ENCODE results near the gene GNB1. TPM values are rescaled to one million over a fixed set of nuclear protein-coding genes. Genes with fewer than 3 reads are reported as not detected.

Gene GNB1
- total RNA-seq, 3 donors from 2014 or later (not counting 1 experiment from before 2014, with no cell fraction given): 285 to 304 (median 289) TPM

GRCh38 chr1:1908506-1908791, 17.6 kb upstream of the GNB1 start:
- 9% methylated on average over 21 of the region's 21 CpGs for WGBS (ENCODE audit: insufficient coverage)
- H3K36me3 ChIP-seq (ENCODE audit: control insufficient read depth, insufficient read depth, low read length): no peaks in the 10 kb centered on the region
- Mint-ChIP-seq H3K27me3 (ENCODE audit: low read depth in 2 of 2) (no peaks in the 10 kb centered on the region), H3K9me3 (no peaks in the 10 kb centered on the region), H3K4me1 (peaks cover 16% of the 10 kb centered on the region in 2 donors), H3K4me3 (peak overlapping the region; percentile 74), H3K27ac (peak overlapping the region; percentile 85 to 90), H3K36me3 (no peaks in the 10 kb centered on the region)
- peak overlapping the region; percentile 47 for H3K4me3 ChIP-seq (ENCODE audit: low read length)
- no peak for DNase-seq
- peaks cover 30% of the 10 kb centered on the region for H3K4me1 ChIP-seq (ENCODE audit: control insufficient read depth, insufficient read depth, low read length)
- no peaks in the 10 kb centered on the region for H3K27me3 ChIP-seq (ENCODE audit: control insufficient read depth, insufficient read depth, low read length)
- ATAC-seq: no peak
- intact Hi-C loops (cut with micrococcal nuclease): loop anchor here (5.0 kb wide), 1 partner anchor 51 kb away; no protein-coding TSS in a partner anchor
- peak overlapping the region; percentile 78 for H3K27ac ChIP-seq (ENCODE audit: low read length)
- H3K9me3 ChIP-seq (ENCODE audit: control insufficient read depth, insufficient read depth, low read length): no peaks in the 10 kb centered on the region
- no peak for TF ChIP-seq CTCF (IDR thresholded peaks at IDR 0.05)

GRCh38 chr1:1907098-1907736, 16.3 kb upstream of the GNB1 start:
- Histone ChIP-seq H3K36me3 (ENCODE audit: control insufficient read depth, insufficient read depth, low read length) (no peaks in the 10 kb centered on the region), H3K27ac (ENCODE audit: low read length) (no peak overlapping the region), H3K9me3 (ENCODE audit: control insufficient read depth, insufficient read depth, low read length) (no peaks in the 10 kb centered on the region), H3K4me1 (ENCODE audit: control insufficient read depth, insufficient read depth, low read length) (peaks cover 30% of the 10 kb centered on the region), H3K27me3 (ENCODE audit: control insufficient read depth, insufficient read depth, low read length) (no peaks in the 10 kb centered on the region), H3K4me3 (ENCODE audit: low read length) (no peak overlapping the region)
- Mint-ChIP-seq H3K4me3 (peak overlapping the region; percentile 42), H3K27ac (no peak overlapping the region), H3K27me3 (ENCODE audit: low read depth in 2 of 2) (no peaks in the 10 kb centered on the region), H3K9me3 (no peaks in the 10 kb centered on the region), H3K36me3 (no peaks in the 10 kb centered on the region), H3K4me1 (peaks cover 16% of the 10 kb centered on the region in 2 donors)
- TF ChIP-seq CTCF (IDR thresholded peaks at IDR 0.05): no peak
- DNase-seq (no peak), ATAC-seq (no peak)
- WGBS (ENCODE audit: insufficient coverage): 74% methylated on average over 8 of the region's 8 CpGs
- intact Hi-C loops (cut with micrococcal nuclease): loop anchor here (5.0 kb wide), 1 partner anchor 50 kb away; no protein-coding TSS in a partner anchor

GRCh38 chr1:1906185-1907097, 15.6 kb upstream of the GNB1 start:
- H3K36me3 ChIP-seq (ENCODE audit: control insufficient read depth, insufficient read depth, low read length): no peaks in the 10 kb centered on the region
- H3K27ac Mint-ChIP-seq: peak overlapping the region; percentile 52 to 69
- peaks cover 30% of the 10 kb centered on the region for H3K4me1 ChIP-seq (ENCODE audit: control insufficient read depth, insufficient read depth, low read length)
- intact Hi-C loops (cut with micrococcal nuclease): loop anchor here (5.0 kb wide), 1 partner anchor 49 kb away; no protein-coding TSS in a partner anchor
- peak overlapping the region; percentile 70 for H3K4me3 Mint-ChIP-seq
- peak; percentile 86 for TF ChIP-seq CTCF (IDR thresholded peaks at IDR 0.05)
- no peak overlapping the region for H3K4me3 ChIP-seq (ENCODE audit: low read length)
- H3K27ac ChIP-seq (ENCODE audit: low read length): no peak overlapping the region
- H3K9me3 Mint-ChIP-seq: no peaks in the 10 kb centered on the region
- H3K27me3 Mint-ChIP-seq (ENCODE audit: low read depth in 2 of 2): no peaks in the 10 kb centered on the region
- DNase-seq: peak; percentile 66 to 84
- H3K27me3 ChIP-seq (ENCODE audit: control insufficient read depth, insufficient read depth, low read length): no peaks in the 10 kb centered on the region
- WGBS (ENCODE audit: insufficient coverage): 26% methylated on average over 15 of the region's 15 CpGs
- H3K9me3 ChIP-seq (ENCODE audit: control insufficient read depth, insufficient read depth, low read length): no peaks in the 10 kb centered on the region
- peak; percentile 33 to 35 (median 34) for ATAC-seq
- H3K4me1 Mint-ChIP-seq: peaks cover 16% of the 10 kb centered on the region in 2 donors
- no peaks in the 10 kb centered on the region for H3K36me3 Mint-ChIP-seq

Data from natural killer cell (primary cell).